ENCODE results near the gene EFCAB6.

The EFCAB6 gene

GRCh38 chr22:43682851-43683250 is 129.3 kb downstream of the EFCAB6 start:
- no peaks in the 10 kb centered on the region for H3K9me3 ChIP-seq (replicated peaks in 1 of 2; ENCODE audit: control insufficient read depth in 2 of 2, insufficient read depth in 1 of 2, low read depth in 1 of 2, low read length in 2 of 2)
- no peak overlapping the region for H4K8ac ChIP-seq (ENCODE audit: low read depth, low read length)
- H4K91ac ChIP-seq (ENCODE audit: low read depth, low read length, poor library complexity), result no peak overlapping the region
- no peak overlapping the region for H2BK120ac ChIP-seq (ENCODE audit: low read depth, low read length)
- no peaks in the 10 kb centered on the region for H3K36me3 ChIP-seq (replicated peaks in 1 of 2; ENCODE audit: control insufficient read depth in 2 of 2, insufficient read depth in 2 of 2, low read length in 2 of 2)
- H2BK12ac ChIP-seq (ENCODE audit: low read length), result no peak overlapping the region
- no peak overlapping the region for H2AK5ac ChIP-seq (ENCODE audit: low read depth, low read length)
- H3K14ac ChIP-seq (ENCODE audit: low read length), result no peak overlapping the region
- H3K27ac ChIP-seq (replicated peaks; ENCODE audit: low read length), result no peak overlapping the region
- no peak overlapping the region for H3K9ac ChIP-seq (ENCODE audit: low read depth, low read length, poor library complexity)
- no peak overlapping the region for H2BK5ac ChIP-seq (ENCODE audit: low read length)
- no peak overlapping the region for H3K4ac ChIP-seq (ENCODE audit: low read length)
- no peak overlapping the region for H2AFZ ChIP-seq (ENCODE audit: low read length)
- H3K79me1 ChIP-seq (ENCODE audit: low read depth, low read length), result no peaks in the 10 kb centered on the region
- H3K4me3 ChIP-seq (ENCODE audit: low read length in 2 of 2), result no peak overlapping the region
- no peak overlapping the region for H3K4me2 ChIP-seq (ENCODE audit: insufficient read depth, low read length, poor library complexity, severe bottlenecking)
- no peak for DNase-seq (ENCODE audit: low spot score)
- no peak overlapping the region for H3K23ac ChIP-seq (ENCODE audit: low read depth, low read length, poor library complexity)
- H3K27me3 ChIP-seq (ENCODE audit: control insufficient read depth in 3 of 3, insufficient read depth in 3 of 3, low read depth in 1 of 3, low read length in 3 of 3), result no peaks in the 10 kb centered on the region
- no peak overlapping the region for H3K18ac ChIP-seq (ENCODE audit: low read length)
- WGBS, 2 donors (ENCODE audit: extremely low coverage in 2 of 2, insufficient read length in 2 of 2, insufficient replicate concordance in 1 of 2), result no CpG with 5 or more reads among the region's 6 CpGs
- H2BK15ac ChIP-seq (ENCODE audit: low read length), result no peak overlapping the region
- peaks cover 0 to 2% of the 10 kb centered on the region in 2 donors for H3K4me1 ChIP-seq (ENCODE audit: control insufficient read depth in 2 of 2, insufficient read depth in 1 of 2, low read depth in 1 of 2, low read length in 2 of 2)

DNA sequence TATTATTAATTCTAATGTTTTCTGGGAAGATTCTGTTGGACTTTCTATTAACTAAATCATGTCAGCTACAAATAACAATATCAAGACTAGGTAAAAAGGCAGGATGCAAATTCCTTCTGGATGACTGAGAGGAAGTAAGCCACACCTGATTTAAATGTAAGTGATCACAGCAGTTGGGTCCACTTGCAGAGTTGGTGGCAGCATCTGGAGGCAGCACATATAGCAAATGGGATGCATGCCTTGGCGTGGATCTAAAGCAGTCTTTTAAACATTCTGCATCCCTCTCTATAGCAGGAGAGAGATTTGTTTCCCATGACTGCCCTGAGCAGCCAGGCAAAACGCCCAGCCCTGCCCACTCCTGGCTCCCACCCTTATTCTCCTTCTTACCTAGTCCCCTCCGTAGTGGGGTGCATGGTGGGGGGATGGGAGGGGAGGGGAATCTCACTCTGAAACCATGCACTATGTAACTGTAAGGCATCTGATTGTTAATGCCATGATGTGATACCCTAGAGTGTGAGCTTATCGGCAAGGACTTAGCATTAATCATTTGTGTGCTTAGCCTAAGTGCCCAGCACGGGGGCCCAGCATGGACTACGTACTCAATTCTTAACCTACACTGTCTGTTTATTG is 130.3 kb downstream of the EFCAB6 start:
- no peaks in the 10 kb centered on the region for H3K79me1 ChIP-seq (ENCODE audit: low read depth, low read length)
- no peak overlapping the region for H2AFZ ChIP-seq (ENCODE audit: low read length)
- no peak overlapping the region for H2BK15ac ChIP-seq (ENCODE audit: low read length)
- H3K4ac ChIP-seq (ENCODE audit: low read length), result no peak overlapping the region
- H3K9me3 ChIP-seq (replicated peaks in 1 of 2; ENCODE audit: control insufficient read depth in 2 of 2, insufficient read depth in 1 of 2, low read depth in 1 of 2, low read length in 2 of 2), result no peaks in the 10 kb centered on the region
- WGBS, 2 donors (ENCODE audit: extremely low coverage in 2 of 2, insufficient read length in 2 of 2, insufficient replicate concordance in 1 of 2), result no CpG with 5 or more reads among the region's 6 CpGs
- H2BK5ac ChIP-seq (ENCODE audit: low read length), result no peak overlapping the region
- H2BK12ac ChIP-seq (ENCODE audit: low read length), result no peak overlapping the region
- no peak overlapping the region for H2AK5ac ChIP-seq (ENCODE audit: low read depth, low read length)
- no peak overlapping the region for H3K27ac ChIP-seq (replicated peaks; ENCODE audit: low read length)
- H4K8ac ChIP-seq (ENCODE audit: low read depth, low read length), result no peak overlapping the region
- no peak overlapping the region for H2BK120ac ChIP-seq (ENCODE audit: low read depth, low read length)
- no peak overlapping the region for H3K4me3 ChIP-seq (ENCODE audit: low read length in 2 of 2)
- no peak for DNase-seq (ENCODE audit: low spot score)
- no peak overlapping the region for H4K91ac ChIP-seq (ENCODE audit: low read depth, low read length, poor library complexity)
- H3K14ac ChIP-seq (ENCODE audit: low read length), result no peak overlapping the region
- no peak overlapping the region for H3K9ac ChIP-seq (ENCODE audit: low read depth, low read length, poor library complexity)
- H3K27me3 ChIP-seq (ENCODE audit: control insufficient read depth in 3 of 3, insufficient read depth in 3 of 3, low read depth in 1 of 3, low read length in 3 of 3), result no peaks in the 10 kb centered on the region
- H3K18ac ChIP-seq (ENCODE audit: low read length), result peak overlapping the region; percentile 13
- H3K4me2 ChIP-seq (ENCODE audit: insufficient read depth, low read length, poor library complexity, severe bottlenecking), result no peak overlapping the region
- H3K4me1 ChIP-seq (ENCODE audit: control insufficient read depth in 2 of 2, insufficient read depth in 1 of 2, low read depth in 1 of 2, low read length in 2 of 2), result peaks cover 0 to 2% of the 10 kb centered on the region in 2 donors
- no peak overlapping the region for H3K23ac ChIP-seq (ENCODE audit: low read depth, low read length, poor library complexity)
- no peaks in the 10 kb centered on the region for H3K36me3 ChIP-seq (replicated peaks in 1 of 2; ENCODE audit: control insufficient read depth in 2 of 2, insufficient read depth in 2 of 2, low read length in 2 of 2)

DNA sequence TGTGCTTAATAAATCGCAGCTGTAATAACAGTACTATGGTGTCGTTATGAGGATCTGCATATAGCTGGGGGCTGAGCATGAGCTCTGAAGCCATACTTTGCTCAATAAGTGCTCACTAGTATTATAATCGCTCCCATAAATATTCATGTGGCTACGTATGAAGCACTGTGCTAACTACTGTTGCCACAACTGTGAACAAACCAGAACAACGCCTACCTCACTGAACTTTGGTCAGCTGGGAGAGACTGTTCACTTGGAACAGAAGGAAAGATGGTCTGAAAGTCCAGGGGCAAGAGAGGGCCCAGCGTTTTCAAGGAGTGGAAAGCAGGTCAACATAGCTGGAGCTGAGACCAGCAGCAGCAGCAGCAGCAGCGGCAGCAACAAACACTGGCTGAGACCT is 141.6 kb downstream of the EFCAB6 start:
- H3K9me3 ChIP-seq (replicated peaks in 1 of 2; ENCODE audit: control insufficient read depth in 2 of 2, insufficient read depth in 1 of 2, low read depth in 1 of 2, low read length in 2 of 2), result peaks cover 0 to 1% of the 10 kb centered on the region in 2 donors
- no peak overlapping the region for H2BK12ac ChIP-seq (ENCODE audit: low read length)
- no peak overlapping the region for H4K91ac ChIP-seq (ENCODE audit: low read depth, low read length, poor library complexity)
- no peak overlapping the region for H3K14ac ChIP-seq (ENCODE audit: low read length)
- H3K4me1 ChIP-seq (ENCODE audit: control insufficient read depth in 2 of 2, insufficient read depth in 1 of 2, low read depth in 1 of 2, low read length in 2 of 2), result peaks cover 0 to 2% of the 10 kb centered on the region in 2 donors
- no peak overlapping the region for H3K9ac ChIP-seq (ENCODE audit: low read depth, low read length, poor library complexity)
- H3K36me3 ChIP-seq (replicated peaks in 1 of 2; ENCODE audit: control insufficient read depth in 2 of 2, insufficient read depth in 2 of 2, low read length in 2 of 2), result no peaks in the 10 kb centered on the region
- H3K18ac ChIP-seq (ENCODE audit: low read length), result no peak overlapping the region
- no peak for DNase-seq (ENCODE audit: low spot score)
- H2AK5ac ChIP-seq (ENCODE audit: low read depth, low read length), result no peak overlapping the region
- no peak overlapping the region for H3K4ac ChIP-seq (ENCODE audit: low read length)
- no peak overlapping the region for H2AFZ ChIP-seq (ENCODE audit: low read length)
- peaks cover 0 to 3% (median 0%) of the 10 kb centered on the region in 3 experiments for H3K27me3 ChIP-seq (ENCODE audit: control insufficient read depth in 3 of 3, insufficient read depth in 3 of 3, low read depth in 1 of 3, low read length in 3 of 3)
- no peak overlapping the region for H3K4me2 ChIP-seq (ENCODE audit: insufficient read depth, low read length, poor library complexity, severe bottlenecking)
- no peaks in the 10 kb centered on the region for H3K79me1 ChIP-seq (ENCODE audit: low read depth, low read length)
- no peak overlapping the region for H4K8ac ChIP-seq (ENCODE audit: low read depth, low read length)
- no peak overlapping the region for H2BK5ac ChIP-seq (ENCODE audit: low read length)
- H3K27ac ChIP-seq (replicated peaks; ENCODE audit: low read length), result no peak overlapping the region
- no CpG with 5 or more reads among the region's 7 CpGs for WGBS, 2 donors (ENCODE audit: extremely low coverage in 2 of 2, insufficient read length in 2 of 2, insufficient replicate concordance in 1 of 2)
- no peak overlapping the region for H2BK15ac ChIP-seq (ENCODE audit: low read length)
- H3K23ac ChIP-seq (ENCODE audit: low read depth, low read length, poor library complexity), result no peak overlapping the region
- no peak overlapping the region for H2BK120ac ChIP-seq (ENCODE audit: low read depth, low read length)
- no peak overlapping the region for H3K4me3 ChIP-seq (ENCODE audit: low read length in 2 of 2)

DNA sequence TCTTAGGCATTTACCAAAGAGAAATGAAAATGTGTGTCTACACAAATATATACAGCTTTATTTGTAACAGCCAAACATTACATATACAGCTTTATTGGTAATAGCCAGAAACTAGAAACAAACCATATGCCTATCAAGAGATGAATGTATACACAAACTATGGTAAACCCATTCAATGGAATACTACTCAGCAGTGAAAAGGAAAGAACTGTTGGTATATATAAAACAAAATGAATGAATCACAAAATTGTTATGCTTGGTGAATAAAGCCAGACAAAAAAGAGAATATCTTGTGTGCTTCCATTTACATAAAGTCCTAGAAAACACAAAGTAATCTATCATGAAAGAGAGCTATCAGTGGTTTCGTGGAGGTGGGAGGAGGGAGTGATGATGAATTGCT is 142.9 kb downstream of the EFCAB6 start:
- H3K27me3 ChIP-seq (ENCODE audit: control insufficient read depth in 3 of 3, insufficient read depth in 3 of 3, low read depth in 1 of 3, low read length in 3 of 3), result no peaks in the 10 kb centered on the region
- H2BK12ac ChIP-seq (ENCODE audit: low read length), result no peak overlapping the region
- H3K4me3 ChIP-seq (ENCODE audit: low read length in 2 of 2), result no peak overlapping the region
- H3K9me3 ChIP-seq (replicated peaks in 1 of 2; ENCODE audit: control insufficient read depth in 2 of 2, insufficient read depth in 1 of 2, low read depth in 1 of 2, low read length in 2 of 2), result peaks cover 0 to under 1% of the 10 kb centered on the region in 2 donors
- no peak overlapping the region for H4K8ac ChIP-seq (ENCODE audit: low read depth, low read length)
- H3K18ac ChIP-seq (ENCODE audit: low read length), result no peak overlapping the region
- H4K91ac ChIP-seq (ENCODE audit: low read depth, low read length, poor library complexity), result no peak overlapping the region
- H3K14ac ChIP-seq (ENCODE audit: low read length), result no peak overlapping the region
- no peak overlapping the region for H2AFZ ChIP-seq (ENCODE audit: low read length)
- no peak overlapping the region for H2BK15ac ChIP-seq (ENCODE audit: low read length)
- H3K9ac ChIP-seq (ENCODE audit: low read depth, low read length, poor library complexity), result no peak overlapping the region
- H3K36me3 ChIP-seq (replicated peaks in 1 of 2; ENCODE audit: control insufficient read depth in 2 of 2, insufficient read depth in 2 of 2, low read length in 2 of 2), result no peaks in the 10 kb centered on the region
- no peak overlapping the region for H2AK5ac ChIP-seq (ENCODE audit: low read depth, low read length)
- H2BK120ac ChIP-seq (ENCODE audit: low read depth, low read length), result no peak overlapping the region
- H3K4ac ChIP-seq (ENCODE audit: low read length), result no peak overlapping the region
- H3K4me1 ChIP-seq (ENCODE audit: control insufficient read depth in 2 of 2, insufficient read depth in 1 of 2, low read depth in 1 of 2, low read length in 2 of 2), result peaks cover 0 to 2% of the 10 kb centered on the region in 2 donors
- H2BK5ac ChIP-seq (ENCODE audit: low read length), result no peak overlapping the region
- WGBS, 2 donors (ENCODE audit: extremely low coverage in 2 of 2, insufficient read length in 2 of 2, insufficient replicate concordance in 1 of 2), result no CpG with 5 or more reads among the region's 1 CpG
- no peak for DNase-seq (ENCODE audit: low spot score)
- H3K27ac ChIP-seq (replicated peaks; ENCODE audit: low read length), result no peak overlapping the region
- H3K4me2 ChIP-seq (ENCODE audit: insufficient read depth, low read length, poor library complexity, severe bottlenecking), result no peak overlapping the region
- H3K79me1 ChIP-seq (ENCODE audit: low read depth, low read length), result no peaks in the 10 kb centered on the region
- H3K23ac ChIP-seq (ENCODE audit: low read depth, low read length, poor library complexity), result no peak overlapping the region

All from neuronal stem cell (in vitro differentiated cells).